Esophagus squamous epithelium (tissue), 5 donors: ENCODE measurements around the gene SYNGR2. TPM values are rescaled to one million over a fixed set of nuclear protein-coding genes. Genes with fewer than 3 reads are reported as not detected.

Source experiments
- DNase-seq: peaks from one replicate; lab custom pipeline; 2025; lab: John Stamatoyannopoulos, UW
- H3K27ac ChIP-seq, 4 donors: fragments of 200-600 bp; sonication (generic); one replicate each; pipeline ENCODE4 v1.5.1; 2016 to 2019; ENCODE audit warnings: mild to moderate bottlenecking in 1 of 4
- H3K27me3 ChIP-seq, 4 donors: fragments of 200-600 bp; sonication (generic); 1 replicate in 3 of 4; 2 replicates in 1 of 4; pipeline versions ENCODE4 v1.5.1 to v1.6.0; 2017 to 2021; ENCODE audit warnings: antibody characterized with exemption in 1 of 4
- H3K36me3 ChIP-seq, 3 donors: fragments of 200-600 bp; sonication (generic); one replicate each; pipeline ENCODE4 v1.5.1; 2016 to 2019
- H3K4me1 ChIP-seq, 3 donors: fragments of 200-600 bp; sonication (generic); one replicate each; pipeline ENCODE4 v1.5.1; 2017 to 2019
- H3K4me3 ChIP-seq, 4 donors: fragments of 200-600 bp; sonication (generic); 1 replicate in 3 of 4; 2 replicates in 1 of 4; pipeline ENCODE4 v1.5.1; 2016 to 2019; ENCODE audit warnings: mild to moderate bottlenecking in 2 of 4, moderate library complexity in 1 of 4
- H3K9me3 ChIP-seq, 3 donors: fragments of 200-600 bp; sonication (generic); one replicate each; pipeline ENCODE4 v1.5.1; 2016 to 2019
- CTCF ChIP-seq, 6 experiments: fragments of 450-650 bp in 4 of 6; fragments of 200-600 bp in 2 of 6; sonication (generic) in 2 of 6; IDR thresholded peaks; one replicate each; pipeline ENCODE4 v1.5.1; 2016 to 2019; ENCODE audit warnings: antibody characterized with exemption in 6 of 6, mild to moderate bottlenecking in 4 of 6, moderate library complexity in 4 of 6
- POLR2A ChIP-seq, 4 donors: fragments of 450-650 bp; IDR thresholded peaks; one replicate each; pipeline ENCODE4 v1.6.1; 2017; ENCODE audit warnings: antibody characterized with exemption in 4 of 4, mild to moderate bottlenecking in 4 of 4, moderate library complexity in 3 of 4
- WGBS, 2 donors: methylation state at CpG; one replicate each; pipeline ENCODE4 v1.1.5; 2018; 5-methylcytosine and 5-hydroxymethylcytosine counted together
- intact Hi-C: fragments of 100-400 bp; cut with DNase I; formaldehyde crosslinking; loops from one replicate; pipeline ENCODE4 v1.15.0; 2022
- total RNA-seq, 4 donors: library from RNA; depleted of rRNA; stranded (reverse); fragments of >200 nt; gene quantifications; one replicate each; pipeline ENCODE4 v1.1.0, GENCODE V29; 2016
- donor health status: DM: yes; HTN: yes; CAD: no.

The SYNGR2 gene
- total RNA-seq, 4 donors from 2014 or later, result 41.2 to 93.9 (median 75.7) TPM

DNA sequence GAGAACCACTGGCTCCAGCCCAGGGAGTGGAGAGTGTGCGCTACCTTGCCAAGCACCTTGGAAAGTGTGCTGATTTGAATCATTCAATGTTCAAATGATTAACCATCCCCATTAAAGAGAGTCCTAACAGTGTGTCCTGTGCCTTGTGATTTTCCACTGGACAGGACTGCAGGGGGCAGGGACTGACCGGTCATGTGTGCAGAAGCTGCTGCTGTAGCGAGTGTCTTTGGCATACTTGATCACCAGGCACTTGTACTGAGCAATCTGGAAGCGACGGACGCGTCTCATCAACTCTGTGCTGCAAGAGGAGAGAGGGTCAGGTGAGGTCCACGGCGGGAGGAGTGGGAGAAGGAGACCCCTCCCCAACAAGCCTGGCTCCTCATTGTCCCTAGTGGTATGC, 16.5 kb downstream of the SYNGR2 start:
- 78 to 85% methylated on average over 3 to 9 of the region's 9 CpGs for WGBS, 2 donors
- H3K27ac ChIP-seq, result peak overlapping the region in 1 of 4 donors; percentile 21
- DNase-seq, result no peak
- no peaks in the 10 kb centered on the region for H3K36me3 ChIP-seq
- TF ChIP-seq CTCF (IDR thresholded peaks at IDR 0.05), result no peak
- no peak for TF ChIP-seq POLR2A (IDR thresholded peaks at IDR 0.05)
- peaks cover 11 to 71% (median 24%) of the 10 kb centered on the region in 3 donors for H3K4me1 ChIP-seq
- H3K9me3 ChIP-seq, result no peaks in the 10 kb centered on the region
- H3K4me3 ChIP-seq, result no peak overlapping the region
- no peaks in the 10 kb centered on the region for H3K27me3 ChIP-seq
- intact Hi-C loops, result loop anchor here (5.0 kb wide), 1 partner anchor 67 kb away; no protein-coding TSS in a partner anchor

DNA sequence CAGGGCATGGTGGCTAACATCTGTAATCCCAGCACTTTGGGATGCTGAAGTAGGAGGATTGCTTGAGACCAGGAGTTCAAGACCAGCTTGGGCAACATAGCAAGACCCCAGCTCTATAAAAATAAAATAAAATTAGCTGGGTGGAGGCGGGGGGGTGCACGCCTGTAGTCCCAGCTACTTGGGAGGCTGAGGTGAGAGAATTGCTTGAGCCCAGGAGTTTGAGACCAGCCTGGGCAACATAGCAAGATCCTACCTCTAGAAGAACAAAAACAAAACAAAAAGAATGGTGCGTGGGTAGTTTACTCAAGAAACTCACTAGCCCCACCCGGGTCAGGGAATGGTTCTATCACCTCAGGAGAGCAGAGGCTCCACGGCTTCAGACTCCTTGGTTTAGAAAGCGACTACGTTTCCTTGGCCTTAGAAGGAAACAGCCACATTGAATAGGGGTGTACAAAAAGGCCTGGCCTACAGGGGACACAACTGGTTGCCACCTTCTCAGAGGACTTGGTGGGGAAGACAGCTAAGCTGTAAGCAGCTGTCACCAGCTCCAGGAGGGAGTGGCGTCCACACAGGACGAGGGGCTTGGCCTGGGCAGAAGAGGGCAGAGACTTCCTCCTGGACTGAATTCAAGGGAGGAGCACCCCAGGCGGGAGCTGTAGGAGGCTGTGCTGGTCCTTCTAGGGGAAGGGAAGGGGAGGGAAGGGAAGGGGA, 17.8 kb downstream of the SYNGR2 start:
- Histone ChIP-seq H3K27me3 (no peaks in the 10 kb centered on the region), H3K4me1 (peaks cover 11 to 63% (median 12%) of the 10 kb centered on the region in 3 donors), H3K4me3 (peak overlapping the region; percentile 43 to 79 (median 52)), H3K9me3 (no peaks in the 10 kb centered on the region), H3K27ac (peak overlapping the region; percentile 78 to 89 (median 84)), H3K36me3 (peaks cover 0 to 13% (median 0%) of the 10 kb centered on the region in 3 donors)
- no peak for DNase-seq
- TF ChIP-seq POLR2A (IDR thresholded peaks at IDR 0.05) (no peak), CTCF (IDR thresholded peaks at IDR 0.05) (no peak)
- intact Hi-C loops, result loop anchor here (5.0 kb wide), 1 partner anchor 66 kb away; no protein-coding TSS in a partner anchor
- WGBS, 2 donors, result 45 to 52% methylated on average over 8 to 9 of the region's 10 CpGs

DNA sequence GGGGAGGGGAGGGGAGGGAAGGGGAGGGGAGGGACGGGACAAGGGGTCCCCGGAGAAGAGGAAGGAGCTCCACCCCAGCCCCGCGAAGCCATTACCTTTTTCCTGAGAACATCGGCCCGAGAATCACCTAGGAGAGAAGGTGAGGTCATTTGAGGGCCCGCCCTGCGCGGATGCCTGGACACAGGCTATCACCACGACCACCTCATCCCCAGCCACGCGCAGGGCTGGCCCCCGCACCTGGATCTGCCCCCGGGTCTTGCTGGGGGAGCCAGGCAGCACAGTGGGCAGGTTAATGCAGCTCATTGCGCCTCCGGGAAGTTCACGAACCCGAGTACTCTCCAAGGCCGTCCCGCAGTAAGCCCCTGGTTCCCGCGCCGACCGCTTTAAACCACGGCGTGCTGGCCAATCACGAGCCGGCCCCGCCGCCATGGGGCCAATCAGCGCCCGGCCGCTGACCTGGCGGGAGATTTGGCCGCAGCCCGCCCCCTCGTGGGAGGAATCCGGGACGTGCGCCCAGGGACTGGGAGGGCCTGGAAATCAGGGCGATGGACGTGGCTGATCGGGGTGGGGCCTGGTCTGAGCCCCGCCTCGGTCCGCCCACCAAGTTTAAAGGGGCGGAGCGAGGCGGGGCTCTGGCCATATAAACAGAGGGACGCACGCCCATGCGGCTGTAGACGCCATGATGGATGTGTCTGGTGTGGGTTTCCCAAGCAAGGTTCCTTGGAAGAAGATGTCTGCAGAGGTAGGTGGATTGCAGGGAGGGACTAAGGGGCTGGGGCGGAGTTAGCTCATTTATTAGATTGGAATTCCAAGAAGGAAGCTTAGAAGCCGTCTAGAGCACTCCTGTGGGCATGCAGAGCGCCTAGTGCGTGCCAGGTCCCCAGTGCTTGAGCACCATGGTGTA, 18.6 kb downstream of the SYNGR2 start, which contains the start of the genes AFMID and TK1:
Gene AFMID (plus strand): TSS at position 671 of the 904 bp plus-strand sequence. CDS start 9 bp downstream, at position 680.
Gene TK1 (minus strand): TSS at position 361 of the 904 bp plus-strand sequence. CDS start 58 bp downstream, at position 303.
- Histone ChIP-seq H3K36me3 (peaks cover 0 to 21% (median 0%) of the 10 kb centered on the region in 3 donors), H3K27ac (peak within 1 kb of the TSS; percentile 78 to 89 (median 84)), H3K4me3 (peak within 1 kb of the TSS; percentile 43 to 79 (median 52)), H3K9me3 (no peaks in the 10 kb centered on the region), H3K27me3 (no peaks in the 10 kb centered on the region), H3K4me1 (peaks cover 11 to 63% (median 12%) of the 10 kb centered on the region in 3 donors)
- 5 to 15% methylated on average over 16 to 25 of the region's 57 CpGs for WGBS, 2 donors
- DNase-seq, result peak; percentile 84
- intact Hi-C loops, result loop anchor here (5.0 kb wide), 1 partner anchor 65 kb away; no protein-coding TSS in a partner anchor
- TF ChIP-seq POLR2A (IDR thresholded peaks at IDR 0.05) (peak in 3 of 4 donors; percentile 46 to 52 (median 48)), CTCF (IDR thresholded peaks at IDR 0.05) (peak; percentile 76 to 97 (median 93))

- H3K27ac ChIP-seq, result peak overlapping the region in 3 of 4 donors; percentile 87 to 96 (median 89)
- no peaks in the 10 kb centered on the region for H3K9me3 ChIP-seq
- H3K4me3 ChIP-seq, result no peak overlapping the region
- peaks cover 5 to 40% (median 13%) of the 10 kb centered on the region in 3 donors for H3K4me1 ChIP-seq
- intact Hi-C loops, result no loop called here
- peaks cover 0 to 69% (median 6%) of the 10 kb centered on the region in 3 donors for H3K36me3 ChIP-seq
- WGBS, 2 donors, result 77 to 80% methylated on average over 5 of the region's 5 CpGs
- no peaks in the 10 kb centered on the region for H3K27me3 ChIP-seq
- TF ChIP-seq CTCF (IDR thresholded peaks at IDR 0.05) (no peak), POLR2A (IDR thresholded peaks at IDR 0.05) (no peak)
- no peak for DNase-seq
Observed at GRCh38 chr17:78196716-78197115, 28.3 kb downstream of the SYNGR2 start.
